Measurements from ENCODE around the gene PTPRG.

The PTPRG gene

DNA sequence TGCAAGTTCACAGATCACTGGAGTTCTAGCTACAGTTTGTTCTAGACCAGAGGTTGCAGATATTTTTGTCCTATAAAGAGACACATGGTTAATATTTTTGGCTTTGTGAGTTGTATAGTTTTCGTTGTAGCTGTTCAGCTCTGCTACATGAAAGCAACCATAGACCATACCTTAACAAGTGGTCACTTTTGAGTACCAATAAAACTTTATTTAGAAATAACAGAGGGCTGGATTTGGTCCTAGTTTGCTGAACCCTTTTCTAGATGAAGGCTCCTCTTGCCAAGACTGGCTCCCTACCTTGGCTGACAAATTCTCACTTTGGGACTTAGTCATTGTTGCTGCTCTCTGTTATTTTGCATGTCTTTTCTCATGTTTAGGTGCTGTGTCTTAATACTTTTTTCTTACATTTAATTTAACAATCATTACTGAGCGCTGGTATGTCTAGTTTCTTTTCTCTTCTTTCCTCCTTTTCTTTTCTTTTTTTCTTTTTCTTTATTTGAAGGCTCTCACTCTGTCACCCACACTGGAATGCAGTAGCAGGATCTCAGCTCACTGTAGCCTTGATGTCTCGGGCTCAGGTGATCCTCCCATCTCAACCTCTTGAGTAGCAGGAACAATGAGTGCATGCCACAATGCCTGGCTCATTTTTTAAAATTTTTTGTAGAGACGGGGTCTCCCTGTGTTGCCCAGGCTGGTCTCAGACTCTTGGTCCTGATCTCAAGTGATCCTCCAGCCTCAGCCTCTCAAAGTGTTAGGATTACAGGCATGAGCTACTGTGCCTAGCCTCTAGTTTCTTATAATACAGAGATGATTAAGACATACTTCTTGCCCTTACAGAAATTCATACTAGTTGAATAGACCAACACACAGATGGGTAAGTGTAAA is 227.5 kb downstream of the PTPRG start:
- no peak for DNase-seq (ENCODE audit: extremely low read depth, low read depth)
- TF ChIP-seq, protein P1, sequence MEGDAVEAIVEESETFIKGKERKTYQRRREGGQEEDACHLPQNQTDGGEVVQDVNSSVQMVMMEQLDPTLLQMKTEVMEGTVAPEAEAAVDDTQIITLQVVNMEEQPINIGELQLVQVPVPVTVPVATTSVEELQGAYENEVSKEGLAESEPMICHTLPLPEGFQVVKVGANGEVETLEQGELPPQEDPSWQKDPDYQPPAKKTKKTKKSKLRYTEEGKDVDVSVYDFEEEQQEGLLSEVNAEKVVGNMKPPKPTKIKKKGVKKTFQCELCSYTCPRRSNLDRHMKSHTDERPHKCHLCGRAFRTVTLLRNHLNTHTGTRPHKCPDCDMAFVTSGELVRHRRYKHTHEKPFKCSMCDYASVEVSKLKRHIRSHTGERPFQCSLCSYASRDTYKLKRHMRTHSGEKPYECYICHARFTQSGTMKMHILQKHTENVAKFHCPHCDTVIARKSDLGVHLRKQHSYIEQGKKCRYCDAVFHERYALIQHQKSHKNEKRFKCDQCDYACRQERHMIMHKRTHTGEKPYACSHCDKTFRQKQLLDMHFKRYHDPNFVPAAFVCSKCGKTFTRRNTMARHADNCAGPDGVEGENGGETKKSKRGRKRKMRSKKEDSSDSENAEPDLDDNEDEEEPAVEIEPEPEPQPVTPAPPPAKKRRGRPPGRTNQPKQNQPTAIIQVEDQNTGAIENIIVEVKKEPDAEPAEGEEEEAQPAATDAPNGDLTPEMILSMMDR (IDR thresholded peaks at IDR 0.05; ENCODE audit: low read depth, low read length) = no peak

DNA sequence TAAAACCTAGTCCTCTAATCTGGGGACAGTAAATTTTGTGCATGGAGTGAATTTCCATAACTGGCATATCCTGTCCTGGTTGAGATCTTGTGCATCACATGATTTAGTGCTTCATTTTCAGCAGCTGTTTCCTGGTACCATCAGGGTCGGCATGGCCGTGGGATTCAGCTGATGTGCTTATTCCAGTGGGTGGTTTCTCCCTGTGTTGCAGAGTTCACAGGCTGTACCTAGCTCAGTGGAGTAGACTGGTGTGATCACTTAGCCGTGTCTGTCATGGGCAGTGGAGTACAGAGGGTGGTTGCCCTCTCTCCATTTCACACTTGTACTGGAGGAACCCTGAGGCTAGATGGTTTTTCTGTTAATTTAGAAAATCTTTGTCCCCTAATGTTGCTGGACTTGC is 228.5 kb downstream of the PTPRG start:
- TF ChIP-seq, protein P1 (IDR thresholded peaks at IDR 0.05; ENCODE audit: low read depth, low read length) = no peak
- DNase-seq (ENCODE audit: extremely low read depth, low read depth) = no peak

DNA sequence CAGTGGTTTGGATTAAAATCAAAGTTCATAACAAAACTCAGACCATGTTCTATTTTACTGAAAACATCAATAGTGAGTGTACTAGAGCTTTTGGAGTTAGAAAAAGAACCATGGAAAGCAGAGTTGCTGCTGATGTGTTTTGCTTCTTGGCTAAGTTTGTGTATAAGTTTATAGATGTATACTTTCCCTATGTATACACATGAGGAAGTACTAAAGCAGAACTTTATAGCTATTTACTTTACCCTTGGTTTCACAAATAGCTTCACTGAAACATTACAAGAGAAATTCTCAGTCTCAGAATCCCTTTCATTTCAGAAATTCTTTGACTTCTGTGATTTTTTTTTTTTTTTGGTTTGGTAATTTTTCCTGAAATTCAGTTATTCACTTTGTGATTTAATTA is 229.0 kb downstream of the PTPRG start:
- no peak for DNase-seq (ENCODE audit: extremely low read depth, low read depth)
- TF ChIP-seq, protein P1 (IDR thresholded peaks at IDR 0.05; ENCODE audit: low read depth, low read length) = no peak

DNA sequence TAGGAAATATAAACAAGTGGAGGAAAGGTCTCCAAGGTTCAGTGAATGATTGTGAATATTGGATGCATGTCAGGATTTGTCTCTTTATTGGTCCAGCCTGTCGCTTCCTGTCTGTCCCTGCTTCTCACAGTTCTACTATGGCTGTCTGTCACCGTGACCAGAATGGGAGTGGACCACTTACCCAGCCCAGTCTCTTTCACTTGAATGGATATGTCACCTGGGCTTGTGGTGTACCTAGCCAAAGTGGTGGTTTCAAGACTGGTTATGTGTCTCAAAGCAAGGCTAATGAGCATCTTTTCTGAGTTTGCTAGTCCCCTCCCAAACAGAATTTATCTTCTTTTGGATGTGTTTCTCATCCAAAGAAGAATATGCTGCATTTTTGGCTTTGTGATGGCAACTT is 231.7 kb downstream of the PTPRG start:
- DNase-seq (ENCODE audit: extremely low read depth, low read depth) = no peak
- TF ChIP-seq, protein P1 (IDR thresholded peaks at IDR 0.05; ENCODE audit: low read depth, low read length) = no peak

GRCh38 chr3:61793521-61793920 is 232.2 kb downstream of the PTPRG start:
- TF ChIP-seq, protein P1 (IDR thresholded peaks at IDR 0.05; ENCODE audit: low read depth, low read length) = no peak
- DNase-seq (ENCODE audit: extremely low read depth, low read depth) = no peak

- TF ChIP-seq, protein P1 (IDR thresholded peaks at IDR 0.05; ENCODE audit: low read depth, low read length) = no peak
- no peak for DNase-seq (ENCODE audit: extremely low read depth, low read depth)
Observed at GRCh38 chr3:61794341-61794740, 233.0 kb downstream of the PTPRG start.

DNA sequence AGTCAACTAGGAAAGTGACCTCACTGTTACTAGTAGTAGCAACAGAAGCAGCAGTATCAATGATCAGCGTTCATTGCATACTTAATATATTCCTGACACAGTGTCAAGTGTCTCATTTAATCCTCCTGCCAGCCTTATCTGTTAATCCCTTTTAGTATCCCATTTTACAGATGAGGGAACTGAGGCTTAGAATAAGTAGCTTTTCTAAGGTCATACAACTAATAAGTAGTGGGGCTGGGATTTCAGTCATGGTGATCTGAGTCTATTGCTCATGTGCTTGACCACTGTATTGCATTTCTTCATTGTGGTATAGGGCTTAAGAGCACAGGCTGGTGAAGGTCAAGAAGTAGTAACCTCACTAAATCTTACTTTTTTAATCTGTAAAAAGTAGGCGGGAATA is 233.6 kb downstream of the PTPRG start:
- no peak for DNase-seq (ENCODE audit: extremely low read depth, low read depth)
- TF ChIP-seq, protein P1 (IDR thresholded peaks at IDR 0.05; ENCODE audit: low read depth, low read length) = no peak
